Progenitor cell of endocrine pancreas (in vitro differentiated cells): ENCODE measurements around the gene TNN. TPM values are rescaled to one million over a fixed set of nuclear protein-coding genes. Genes with fewer than 3 reads are reported as not detected.

ENCODE experiments used
- DNase-seq: peaks from one replicate; pipeline ENCODE4 v3.0.0; 2021; ENCODE audit warnings: low spot score; ENCODE audit not compliant: unreplicated experiment
- H3K27ac Mint-ChIP-seq: 2 replicates; pipeline ENCODE4 v1.8.0; 2021; ENCODE audit warnings: mild to moderate bottlenecking, moderate library complexity, mixed read lengths
- H3K27me3 Mint-ChIP-seq: 2 replicates; pipeline ENCODE4 v1.8.0; 2021; ENCODE audit warnings: mixed read lengths
- H3K36me3 Mint-ChIP-seq: 2 replicates; pipeline ENCODE4 v1.8.0; 2022; ENCODE audit warnings: mixed read lengths; ENCODE audit not compliant: insufficient read depth
- H3K4me1 Mint-ChIP-seq: 2 replicates; pipeline ENCODE4 v1.8.0; 2021; ENCODE audit warnings: low read depth, mixed read lengths
- H3K4me3 Mint-ChIP-seq: 2 replicates; pipeline ENCODE4 v1.8.0; 2021; ENCODE audit warnings: low read depth, mild to moderate bottlenecking, moderate library complexity, mixed read lengths
- H3K9me3 Mint-ChIP-seq: 2 replicates; pipeline ENCODE4 v1.8.0; 2021; ENCODE audit warnings: low read depth, mixed read lengths
- CTCF ChIP-seq: fragments of 200-600 bp; sonication (generic); IDR thresholded peaks from one replicate; pipeline ENCODE4 v1.5.0; 2021; ENCODE audit warnings: antibody characterized with exemption, mild to moderate bottlenecking; ENCODE audit not compliant: unreplicated experiment
- total RNA-seq: library from RNA; stranded (reverse); gene quantifications from 2 replicates; pipeline ENCODE4 v1.2.1, GENCODE V29; 2021

The TNN gene
- total RNA-seq, 1 donor from 2014 or later = 0.48 TPM

GRCh38 chr1:175168782-175169181 is 101.1 kb downstream of the TNN start:
- H3K27me3 Mint-ChIP-seq = peaks cover 22% of the 10 kb centered on the region

GRCh38 chr1:175169286-175170018 is 101.8 kb downstream of the TNN start:
- no peak for DNase-seq
- H3K36me3 Mint-ChIP-seq = peaks cover 2% of the 10 kb centered on the region
- no peaks in the 10 kb centered on the region for H3K9me3 Mint-ChIP-seq
- no peak overlapping the region for H3K27ac Mint-ChIP-seq
- H3K4me3 Mint-ChIP-seq = no peak overlapping the region
- H3K27me3 Mint-ChIP-seq = peaks cover 21% of the 10 kb centered on the region
- no peak for TF ChIP-seq CTCF
- H3K4me1 Mint-ChIP-seq = peaks cover 22% of the 10 kb centered on the region

More at GRCh38 chr1:175168782-175169181, 101.1 kb downstream of the TNN start:
- H3K4me3 Mint-ChIP-seq = no peak overlapping the region
- peaks cover 22% of the 10 kb centered on the region for H3K4me1 Mint-ChIP-seq
- H3K9me3 Mint-ChIP-seq = no peaks in the 10 kb centered on the region
- no peak for DNase-seq
- no peak for TF ChIP-seq CTCF
- H3K27ac Mint-ChIP-seq = no peak overlapping the region
- H3K36me3 Mint-ChIP-seq = peaks cover 2% of the 10 kb centered on the region

DNA sequence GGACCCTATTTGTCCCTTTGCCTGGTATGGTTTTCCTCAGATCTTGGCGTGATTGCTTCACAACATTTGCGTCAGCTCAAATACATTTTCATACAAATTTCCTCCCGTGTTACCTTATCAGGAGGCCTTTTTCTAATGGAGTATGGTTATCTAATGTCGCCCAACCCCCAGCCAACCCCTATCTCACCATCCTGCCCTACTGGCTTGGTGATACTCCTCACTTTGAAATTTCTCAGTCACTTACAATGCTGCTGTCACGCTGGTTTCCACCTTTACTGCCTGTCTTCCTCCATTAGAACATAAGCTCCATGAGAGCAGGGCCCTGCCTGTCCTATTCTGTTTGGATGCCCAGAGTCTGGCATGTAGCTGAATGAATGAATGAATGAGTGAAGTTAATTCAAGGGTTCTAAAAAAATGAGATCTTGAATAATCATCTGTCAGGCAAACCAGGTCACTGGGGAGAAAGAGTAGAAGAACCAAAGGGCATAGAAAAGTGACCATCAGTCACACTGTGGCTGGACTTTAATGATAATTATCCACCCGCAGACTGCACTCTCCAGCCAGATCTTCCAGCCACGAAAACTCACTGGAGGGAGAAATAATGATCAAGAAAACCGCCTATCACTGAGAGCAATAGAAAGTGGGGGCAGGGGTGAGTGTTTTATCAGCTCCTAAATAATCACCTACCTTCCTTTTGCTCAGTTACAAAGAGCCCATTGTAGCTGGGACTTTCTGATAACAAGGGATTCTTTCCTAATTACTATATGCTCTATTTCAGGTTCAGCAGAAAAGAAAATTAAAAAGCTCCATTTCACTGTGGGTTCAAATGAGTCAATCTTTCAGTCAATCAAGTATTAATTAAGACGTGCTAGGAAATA is 103.6 kb downstream of the TNN start:
- no peak overlapping the region for H3K27ac Mint-ChIP-seq
- H3K27me3 Mint-ChIP-seq = peaks cover 15% of the 10 kb centered on the region
- no peak for TF ChIP-seq CTCF
- H3K9me3 Mint-ChIP-seq = no peaks in the 10 kb centered on the region
- peaks cover 22% of the 10 kb centered on the region for H3K4me1 Mint-ChIP-seq
- DNase-seq = no peak
- no peaks in the 10 kb centered on the region for H3K36me3 Mint-ChIP-seq
- H3K4me3 Mint-ChIP-seq = no peak overlapping the region

- peaks cover 3% of the 10 kb centered on the region for H3K27me3 Mint-ChIP-seq
These were observed 104.9 kb downstream of the TNN start for GRCh38 chr1:175172503-175172902.

More at GRCh38 chr1:175172503-175172902, 104.9 kb downstream of the TNN start:
- Mint-ChIP-seq H3K4me3 (no peak overlapping the region), H3K27ac (no peak overlapping the region), H3K36me3 (no peaks in the 10 kb centered on the region), H3K9me3 (no peaks in the 10 kb centered on the region), H3K4me1 (peaks cover 22% of the 10 kb centered on the region)
- no peak for DNase-seq
- TF ChIP-seq CTCF = no peak
